AG04449 (cell line): ENCODE data around the gene F10.
A peak's percentile ranks its signal among the peaks of the same experiment; 100 is the strongest.

Source experiments
- CTCF ChIA-PET: fragments of 350-600 bp; formaldehyde crosslinking; extraction: SDS; loops from one replicate; lab custom pipeline; 2021; ENCODE audit warnings: antibody characterized with exemption; lab: Yijun Ruan, JAX
- POLR2A ChIA-PET: fragments of 400-600, 350-600 bp; formaldehyde crosslinking; extraction: SDS; loops from one replicate; lab custom pipeline; 2020; ENCODE audit warnings: antibody characterized with exemption, inconsistent platforms; lab: Yijun Ruan, JAX
- DNase-seq: peaks from one replicate; pipeline ENCODE4 v3.0.0-alpha.2; 2010; ENCODE audit warnings: low read depth, low spot score
- H3K4me3 ChIP-seq: 2 replicates; pipeline ENCODE4 v1.5.1; 2011; ENCODE audit warnings: low read depth, mild to moderate bottlenecking, control low read depth, low read length
- TF ChIP-seq, protein P1 (sequence below): IDR thresholded peaks from one replicate; pipeline ENCODE4 v1.5.1; 2011; ENCODE audit warnings: mild to moderate bottlenecking, moderate library complexity, low read length, control low read depth, inconsistent platforms; ENCODE audit not compliant: insufficient read depth; ENCODE audit errors: missing control alignments

F10 gene

DNA sequence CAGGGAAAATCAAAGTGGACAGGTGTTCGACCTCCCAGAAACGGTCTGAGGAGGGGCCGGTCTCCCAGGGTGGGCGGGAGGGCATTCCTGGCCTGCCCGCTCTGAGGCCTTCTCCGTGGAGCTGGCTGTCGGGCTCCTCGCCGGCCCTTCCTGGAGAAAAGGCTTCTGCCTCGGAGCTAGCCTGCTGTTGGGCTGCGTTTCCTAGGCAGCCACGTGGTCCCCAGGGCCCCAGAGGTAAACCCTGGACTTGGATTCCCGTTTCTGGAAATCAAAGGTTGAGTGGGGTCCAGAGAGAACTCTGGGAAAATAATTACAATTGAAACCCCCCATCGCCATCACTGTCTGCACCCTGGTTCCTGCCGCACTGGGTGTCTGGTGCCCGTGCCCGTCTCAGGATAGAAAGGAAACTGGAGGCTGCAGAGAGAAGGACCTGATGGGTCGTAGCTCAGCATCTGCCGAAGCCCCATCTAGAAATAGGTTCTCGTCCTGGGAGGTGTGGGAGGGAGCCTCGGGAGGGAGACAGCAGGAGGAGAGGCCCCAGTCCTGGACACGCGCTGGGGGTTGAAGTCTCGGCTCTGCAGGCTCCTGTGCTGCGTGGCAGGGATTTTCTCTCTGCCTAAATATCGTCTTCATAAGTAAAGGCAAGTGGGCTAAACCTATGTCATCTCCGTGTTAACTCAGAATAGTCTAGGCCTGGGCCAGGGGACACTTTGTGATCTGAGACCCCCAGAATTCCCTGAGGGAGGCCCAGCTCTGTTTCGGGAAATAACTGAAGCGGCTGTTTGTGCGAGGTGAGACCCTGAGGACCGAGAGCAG, 28.2 kb downstream of the F10 start:
- TF ChIP-seq, protein P1, sequence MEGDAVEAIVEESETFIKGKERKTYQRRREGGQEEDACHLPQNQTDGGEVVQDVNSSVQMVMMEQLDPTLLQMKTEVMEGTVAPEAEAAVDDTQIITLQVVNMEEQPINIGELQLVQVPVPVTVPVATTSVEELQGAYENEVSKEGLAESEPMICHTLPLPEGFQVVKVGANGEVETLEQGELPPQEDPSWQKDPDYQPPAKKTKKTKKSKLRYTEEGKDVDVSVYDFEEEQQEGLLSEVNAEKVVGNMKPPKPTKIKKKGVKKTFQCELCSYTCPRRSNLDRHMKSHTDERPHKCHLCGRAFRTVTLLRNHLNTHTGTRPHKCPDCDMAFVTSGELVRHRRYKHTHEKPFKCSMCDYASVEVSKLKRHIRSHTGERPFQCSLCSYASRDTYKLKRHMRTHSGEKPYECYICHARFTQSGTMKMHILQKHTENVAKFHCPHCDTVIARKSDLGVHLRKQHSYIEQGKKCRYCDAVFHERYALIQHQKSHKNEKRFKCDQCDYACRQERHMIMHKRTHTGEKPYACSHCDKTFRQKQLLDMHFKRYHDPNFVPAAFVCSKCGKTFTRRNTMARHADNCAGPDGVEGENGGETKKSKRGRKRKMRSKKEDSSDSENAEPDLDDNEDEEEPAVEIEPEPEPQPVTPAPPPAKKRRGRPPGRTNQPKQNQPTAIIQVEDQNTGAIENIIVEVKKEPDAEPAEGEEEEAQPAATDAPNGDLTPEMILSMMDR: no peak
- H3K4me3 ChIP-seq: no peak overlapping the region
- DNase-seq: no peak
- CTCF ChIA-PET: no interaction called here
- POLR2A ChIA-PET: no interaction called here

DNA sequence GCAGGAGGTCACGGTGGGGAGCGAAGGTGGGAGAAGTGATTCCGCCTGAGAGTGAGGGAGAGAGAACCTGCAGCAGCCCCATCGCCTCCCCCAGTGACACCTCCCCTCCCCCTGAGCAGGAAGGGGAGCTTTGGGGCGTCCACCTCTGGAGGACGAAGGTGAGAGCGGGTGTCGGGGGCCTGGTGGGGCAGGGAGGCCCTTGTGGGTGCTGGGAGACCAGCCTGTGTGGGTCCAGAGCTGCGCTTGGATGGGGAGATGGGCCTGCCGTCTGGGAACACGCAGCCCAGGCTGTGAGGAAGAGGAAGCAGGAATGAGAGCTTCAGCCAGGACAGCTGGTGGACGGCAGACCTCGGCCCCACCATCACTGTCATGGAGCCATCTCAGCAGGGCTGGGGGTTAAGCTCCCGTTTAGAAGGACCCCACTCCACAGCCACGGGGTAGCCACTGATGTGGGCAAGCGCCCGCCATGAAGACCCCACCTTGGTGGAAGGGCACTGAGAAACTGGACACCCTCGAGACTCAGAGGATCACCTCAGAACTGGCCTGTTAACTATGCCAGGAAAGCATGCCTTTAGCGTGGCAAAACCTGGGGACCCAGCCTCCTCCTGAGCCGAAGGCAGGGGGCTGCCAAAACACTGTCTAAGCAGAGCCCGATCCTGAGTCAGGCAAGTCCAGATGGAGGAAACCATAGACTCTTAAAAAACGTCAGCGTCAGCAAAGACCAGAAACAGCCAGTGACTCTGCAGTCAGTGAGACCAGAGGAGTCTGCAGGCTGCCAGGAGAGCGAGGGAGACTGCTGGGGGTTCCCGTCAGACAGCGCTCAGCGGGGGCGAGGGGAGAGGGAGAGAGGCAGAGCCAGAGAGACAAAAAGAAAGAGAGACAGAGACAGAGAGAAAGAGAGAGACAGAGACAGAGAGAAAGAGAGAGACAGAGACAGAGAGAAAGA, 29.4 kb downstream of the F10 start:
- TF ChIP-seq, protein P1: no peak
- peak overlapping the region; percentile 12; the same call in 1 of the 2 replicates for H3K4me3 ChIP-seq
- CTCF ChIA-PET: interaction anchor here (1.0 kb wide), 2 partner anchors 10 to 118 kb away, joined by 3 read pairs; no protein-coding TSS in a partner anchor
- DNase-seq: peak; percentile 19
- POLR2A ChIA-PET: no interaction called here

DNA sequence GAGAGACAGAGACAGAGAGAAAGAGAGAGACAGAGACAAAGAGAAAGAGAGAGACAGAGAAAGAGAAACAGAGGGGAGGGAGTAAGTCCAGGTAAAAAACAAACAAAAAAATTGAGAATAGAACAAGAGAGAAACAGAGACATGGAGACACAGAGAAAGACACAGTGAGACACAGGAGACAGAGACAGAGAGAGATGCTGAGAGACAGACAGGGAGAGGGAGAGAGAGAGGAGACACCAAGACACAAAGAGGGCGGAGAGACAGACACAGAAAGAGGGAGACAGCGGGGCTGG, 30.0 kb downstream of the F10 start:
- TF ChIP-seq, protein P1: no peak
- ChIA-PET CTCF (no interaction called here), POLR2A (no interaction called here)
- H3K4me3 ChIP-seq: peak overlapping the region; percentile 42; the same call in 1 of the 2 replicates
- no peak for DNase-seq

DNA sequence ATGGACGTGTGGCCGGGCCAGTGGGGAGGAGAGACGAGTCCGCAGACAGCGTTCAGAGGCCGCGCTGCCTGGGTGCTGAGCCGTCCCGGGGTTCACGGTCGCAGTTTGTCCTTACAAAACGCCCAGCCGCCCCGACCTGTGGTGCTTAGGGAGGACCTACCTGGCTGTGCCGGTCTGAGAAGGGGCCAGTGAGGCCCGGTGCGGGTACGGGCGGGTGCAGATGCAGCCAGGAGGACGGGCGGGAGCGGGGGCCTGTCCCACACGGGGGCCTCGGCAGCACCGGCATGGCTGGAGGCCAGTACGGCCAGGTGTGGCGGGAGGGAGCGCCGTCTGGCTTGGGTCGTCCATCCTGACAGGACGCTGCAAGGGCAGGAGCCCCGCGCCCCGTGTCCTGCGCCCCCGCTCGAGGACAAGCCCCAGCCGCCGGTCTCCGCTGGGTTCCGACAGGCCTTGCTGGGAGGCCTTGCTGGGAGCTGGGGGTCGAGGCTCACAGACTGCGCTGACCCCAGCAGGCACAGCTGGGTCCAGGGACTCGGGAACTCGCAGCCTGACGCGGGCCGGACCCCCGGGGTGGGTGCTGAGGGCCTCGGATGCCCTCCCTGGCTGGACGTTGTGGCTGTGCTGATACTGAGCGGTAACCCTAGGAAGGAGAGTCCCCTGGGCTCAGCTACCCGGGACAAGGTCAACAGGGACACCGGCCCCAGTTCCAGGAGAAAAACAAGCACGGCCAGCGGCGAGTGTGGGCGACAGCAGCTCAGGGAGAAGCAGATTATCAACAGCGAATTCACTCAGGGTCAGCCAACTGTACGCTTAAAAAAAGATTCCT, 30.6 kb downstream of the F10 start:
- no peak for DNase-seq
- POLR2A ChIA-PET: interaction anchor here (0.7 to 1.5 kb wide), 2 partner anchors 55 to 56 kb away, joined by 3 read pairs; partner anchors contain the start of genes CUL4A and PCID2
- H3K4me3 ChIP-seq: peak overlapping the region; percentile 42
- CTCF ChIA-PET: interaction anchor here (0.9 kb wide), 1 partner anchor 241 kb away, joined by 3 read pairs; no protein-coding TSS in a partner anchor
- TF ChIP-seq, protein P1: no peak

DNA sequence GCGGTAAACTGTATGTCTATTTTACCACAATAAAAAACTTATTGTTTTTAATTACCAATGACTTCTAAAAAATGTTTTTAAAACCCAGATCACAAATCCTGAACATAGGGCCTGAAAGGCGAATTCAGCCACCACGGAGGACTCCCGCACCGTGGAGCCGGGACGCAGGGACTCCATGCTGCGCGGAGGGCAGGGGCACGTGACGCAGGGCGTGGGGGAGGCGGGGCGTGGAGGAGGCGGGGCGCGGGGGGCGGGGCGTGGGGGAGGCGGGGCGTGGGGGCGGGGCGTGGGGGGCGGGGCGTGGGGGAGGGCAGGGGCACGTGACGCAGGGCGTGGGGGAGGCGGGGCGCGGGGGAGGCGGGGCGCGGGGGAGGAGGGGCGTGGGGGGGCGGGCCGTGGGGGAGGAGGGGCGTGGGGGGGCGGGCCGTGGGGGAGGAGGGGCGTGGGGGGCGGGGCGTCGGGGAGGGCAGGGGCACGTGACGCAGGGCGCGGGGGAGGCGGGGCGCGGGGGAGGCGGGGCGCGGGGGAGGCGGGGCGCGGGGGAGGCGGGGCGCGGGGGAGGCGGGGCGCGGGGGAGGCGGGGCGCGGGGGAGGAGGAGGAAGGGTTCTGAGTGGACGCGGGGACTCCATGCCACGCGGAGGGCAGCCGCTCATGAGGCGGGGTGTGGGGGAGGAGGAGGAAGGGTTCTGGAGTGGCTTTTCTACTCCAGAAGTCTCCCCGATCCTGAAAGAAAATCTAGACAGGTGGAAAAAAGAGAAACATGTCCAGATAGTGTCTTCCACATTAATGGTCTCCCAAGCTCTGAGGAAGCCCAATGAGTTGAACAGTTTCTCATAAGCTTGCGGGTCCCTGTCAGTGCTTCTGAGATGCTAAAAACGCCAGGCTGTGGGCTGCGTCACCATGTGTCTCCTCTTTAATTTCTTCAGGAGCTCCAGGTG, 31.5 kb downstream of the F10 start:
- ChIA-PET POLR2A (interaction anchor here (0.7 to 1.5 kb wide), 3 partner anchors 21 to 56 kb away, joined by 3 read pairs; partner anchors contain the start of genes CUL4A and PCID2), CTCF (interaction anchor here (0.9 to 1.3 kb wide), 2 partner anchors 25 to 240 kb away, joined by 3 read pairs; no protein-coding TSS in a partner anchor)
- TF ChIP-seq, protein P1: no peak
- peak overlapping the region; percentile 42 for H3K4me3 ChIP-seq
- no peak for DNase-seq
